HG03175 (cell line): Measurements from ENCODE around the gene MAOB.
"Not testable (repeated sequence)": the region's sequence is repeated elsewhere in the genome, so short reads cannot be mapped to it uniquely, and the experiment has no call there.

Source experiments
- ATAC-seq: cut with Tn5 transposase; IDR thresholded peaks from one replicate; pipeline ENCODE4 v1.9.1; 2021; ENCODE audit warnings: mild to moderate bottlenecking, moderate library complexity; ENCODE audit not compliant: unreplicated experiment

The MAOB gene

DNA sequence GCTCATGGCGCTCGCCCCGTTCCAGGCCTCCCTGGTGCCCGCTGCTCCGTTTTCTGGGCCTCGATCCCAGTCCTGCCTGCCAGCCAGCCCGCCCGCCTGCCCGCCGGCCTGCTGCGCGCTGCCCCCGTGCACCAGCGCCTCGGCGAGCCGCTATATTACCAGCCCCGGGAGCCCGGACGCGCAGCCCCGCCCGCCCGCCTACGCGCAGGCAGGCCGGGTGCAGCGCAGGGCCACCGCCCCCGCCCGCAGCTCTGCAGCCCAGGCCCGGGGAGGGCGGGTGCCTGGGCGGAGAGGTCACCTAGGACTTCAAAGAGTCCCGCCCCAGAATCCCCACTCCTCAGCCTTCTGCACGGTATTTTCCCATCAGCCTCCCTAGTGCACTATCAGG is at the start of gene MAOB:
Gene MAOB (minus strand): TSS at position 157 of the 388 bp plus-strand sequence. CDS start 151 bp downstream, at position 6.
- no peak for ATAC-seq

DNA sequence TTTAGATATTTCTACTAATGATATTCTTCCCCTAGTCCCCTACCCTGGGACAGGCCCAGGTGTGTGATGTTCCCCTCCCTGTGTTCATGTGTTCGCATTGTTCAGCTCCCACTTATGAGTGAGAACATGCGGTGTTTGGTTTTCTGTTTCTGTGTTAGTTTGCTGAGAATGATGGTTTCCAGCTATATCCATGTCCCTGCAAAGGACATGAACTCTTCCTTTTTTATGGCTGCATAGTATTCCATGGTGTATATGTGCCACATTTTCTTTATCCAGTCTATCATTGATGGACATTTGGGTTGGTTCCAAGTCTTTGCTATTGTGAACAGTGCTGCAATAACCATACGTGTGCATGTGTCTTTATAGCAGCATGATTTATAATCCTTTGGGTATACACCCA is 39.8 kb upstream of the MAOB start:
- ATAC-seq, result not testable (repeated sequence)

DNA sequence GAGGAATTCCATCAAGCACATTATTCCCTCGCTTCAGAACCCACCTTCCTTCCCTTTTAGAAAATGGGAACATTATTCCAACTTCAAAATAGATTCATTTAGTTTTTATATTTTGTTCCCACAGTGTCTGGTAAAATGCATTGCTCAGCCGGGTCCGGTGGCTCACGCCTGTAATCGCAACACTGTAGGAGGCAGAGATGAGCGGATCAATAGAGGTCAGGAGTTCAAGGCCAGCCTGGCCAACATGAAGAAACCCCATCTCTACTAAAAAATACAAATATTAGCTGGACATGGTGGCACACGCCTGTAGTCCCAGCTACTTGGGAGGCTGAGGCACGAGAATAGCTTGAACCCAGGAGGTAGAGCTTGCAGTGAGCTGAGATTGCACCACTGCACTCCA is 28.5 kb upstream of the MAOB start:
- ATAC-seq, result not testable (repeated sequence)

DNA sequence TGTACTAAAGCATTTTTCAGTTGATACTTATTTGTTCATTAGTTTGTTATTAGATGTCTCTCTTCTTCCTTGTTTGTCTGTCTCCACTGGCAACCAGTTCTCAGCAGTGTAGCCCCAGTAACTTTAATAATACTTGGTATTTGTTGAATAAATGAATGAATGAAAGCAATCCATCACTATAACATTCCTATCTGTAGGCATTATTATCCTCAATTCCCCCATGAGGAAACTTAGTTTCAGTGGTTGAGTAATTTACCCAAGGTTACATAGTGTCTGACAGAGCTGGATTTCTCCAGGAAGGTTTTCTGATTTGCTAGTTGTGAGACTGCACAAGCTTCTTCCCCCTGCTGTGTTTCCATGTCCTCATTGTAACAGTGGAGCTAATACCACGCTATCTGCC is 27.8 kb upstream of the MAOB start:
- no peak for ATAC-seq

DNA sequence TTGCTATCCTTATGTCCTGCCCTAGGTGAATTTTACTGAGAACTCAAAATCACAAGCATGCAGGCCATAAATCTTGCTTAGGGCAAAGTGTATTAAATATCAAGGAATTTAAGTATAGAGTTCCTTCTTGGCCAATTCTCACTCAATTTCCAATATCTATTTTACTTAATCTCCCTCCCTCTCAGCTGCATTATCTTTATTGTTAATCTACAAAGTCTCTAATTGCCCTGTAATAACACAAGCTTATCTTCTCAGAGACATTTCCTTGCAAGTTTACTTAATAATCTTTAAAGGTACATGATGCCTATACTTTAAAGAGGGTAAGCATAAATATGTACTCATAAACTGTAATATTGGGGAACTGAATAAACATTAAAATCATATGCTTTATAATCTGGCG is 26.9 kb upstream of the MAOB start:
- no peak for ATAC-seq

DNA sequence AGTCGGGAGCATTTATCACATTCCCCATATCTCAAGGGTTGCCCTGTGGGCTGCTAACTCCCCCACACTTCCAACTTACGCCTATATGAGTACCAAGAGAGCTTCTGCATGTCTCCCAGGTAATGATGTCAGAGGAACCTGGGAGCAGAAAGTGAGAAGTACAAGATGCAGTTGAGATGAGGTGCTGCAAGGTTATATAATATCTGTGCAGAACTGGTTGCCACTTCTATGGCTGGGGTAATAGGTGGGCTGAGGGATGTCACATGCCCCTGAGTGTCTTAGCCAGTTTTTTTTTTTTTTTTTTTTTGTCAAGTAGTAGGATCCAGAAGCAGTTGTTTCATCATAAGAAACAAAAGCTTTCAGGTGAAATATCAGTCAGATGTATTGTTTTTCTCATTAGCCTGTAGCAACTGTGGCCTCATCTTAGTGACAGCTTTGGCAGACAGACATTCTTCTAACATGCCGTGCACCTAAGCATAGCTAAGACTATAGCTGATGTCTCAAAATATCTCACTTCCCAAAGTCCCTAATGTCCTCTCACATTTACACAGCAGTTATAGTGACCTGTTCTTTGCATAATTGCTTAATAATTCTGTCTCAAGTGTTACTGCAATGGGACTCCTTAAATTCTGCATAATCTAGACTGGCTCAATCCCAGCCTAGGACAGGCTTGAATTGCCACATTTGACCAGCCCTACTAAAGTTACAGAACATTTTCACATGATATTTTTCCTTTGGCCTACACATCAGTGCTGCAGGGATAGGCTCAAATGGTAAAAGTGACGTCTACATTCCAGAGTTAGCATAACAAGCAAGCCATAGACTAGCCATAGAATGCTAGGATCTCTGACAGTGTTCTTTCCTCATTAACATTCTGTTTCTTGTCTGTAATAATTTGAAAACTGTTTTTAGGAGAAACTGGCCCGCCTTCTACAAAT is 17.9 kb upstream of the MAOB start:
- ATAC-seq, result no peak

DNA sequence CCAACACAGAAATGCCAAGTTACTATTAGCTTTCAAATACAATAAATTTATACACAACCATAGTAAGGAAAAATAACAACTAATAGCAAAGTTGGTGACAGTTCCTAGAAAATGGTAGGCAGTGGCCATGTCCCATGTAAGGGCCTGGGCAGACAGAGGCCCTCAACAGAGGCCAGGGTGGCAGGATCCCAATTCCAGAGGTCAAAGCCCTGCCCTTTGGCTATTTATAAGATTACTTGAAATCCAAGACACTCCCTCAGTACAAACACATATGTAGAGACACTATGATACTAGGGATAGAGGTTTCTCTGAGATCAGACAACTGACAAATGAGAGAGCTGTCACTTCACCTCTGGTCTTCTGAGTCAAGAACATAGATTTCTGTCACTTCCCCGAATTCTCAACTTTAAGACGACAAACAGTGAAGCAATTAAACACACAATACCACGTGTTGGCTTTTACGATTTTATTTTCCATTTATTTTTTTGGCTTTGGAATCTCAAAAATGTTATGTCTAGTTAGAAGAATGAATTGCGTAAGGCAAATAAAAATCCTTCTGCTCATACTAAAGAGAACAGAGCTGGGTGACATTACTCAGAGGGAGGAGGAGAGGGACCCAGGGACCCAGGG is 16.3 kb upstream of the MAOB start:
- no peak for ATAC-seq

DNA sequence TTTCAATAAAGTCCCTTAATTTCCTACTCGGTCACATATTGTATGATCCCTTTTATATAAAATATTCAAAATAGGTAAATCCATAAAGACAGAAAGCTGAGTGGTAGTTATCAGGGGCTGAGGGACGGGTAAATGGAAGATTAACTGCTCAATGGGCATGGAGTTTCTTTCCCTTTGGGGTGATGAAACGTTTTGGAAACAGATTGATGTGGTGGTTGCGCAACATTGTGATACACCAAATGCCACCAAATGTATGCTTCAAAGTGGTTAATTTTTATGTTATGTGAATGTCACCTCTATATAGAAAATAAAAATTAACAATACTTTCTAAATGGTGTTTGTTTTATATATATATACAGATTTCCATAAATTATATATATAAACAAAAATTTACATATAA is 15.0 kb upstream of the MAOB start:
- ATAC-seq, result no peak

DNA sequence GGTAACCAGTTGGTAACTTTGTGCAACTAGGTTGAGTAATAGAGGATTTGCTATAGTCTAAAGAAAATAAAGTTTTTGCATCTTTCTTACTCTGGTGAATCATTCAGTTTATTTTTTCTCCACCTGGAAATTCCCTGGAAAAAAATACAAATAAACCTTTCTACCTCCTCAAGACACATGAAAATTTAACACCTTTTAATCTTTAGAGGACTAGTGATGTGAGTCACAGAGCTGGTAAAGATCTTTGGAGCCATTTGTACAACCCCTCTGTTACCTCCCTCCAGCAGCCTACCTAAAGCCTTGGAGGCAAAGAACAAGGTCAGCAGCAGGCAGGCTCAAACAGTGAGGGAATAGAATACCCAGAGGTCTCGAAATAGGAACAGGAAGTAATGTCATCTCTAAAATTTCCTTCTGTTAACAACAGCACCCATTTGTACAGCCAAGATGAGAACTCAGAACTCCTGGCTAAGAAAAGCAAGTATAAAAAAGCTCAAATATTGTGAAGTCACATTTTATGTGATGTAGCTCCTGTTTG is 10.2 kb upstream of the MAOB start:
- ATAC-seq, result no peak

DNA sequence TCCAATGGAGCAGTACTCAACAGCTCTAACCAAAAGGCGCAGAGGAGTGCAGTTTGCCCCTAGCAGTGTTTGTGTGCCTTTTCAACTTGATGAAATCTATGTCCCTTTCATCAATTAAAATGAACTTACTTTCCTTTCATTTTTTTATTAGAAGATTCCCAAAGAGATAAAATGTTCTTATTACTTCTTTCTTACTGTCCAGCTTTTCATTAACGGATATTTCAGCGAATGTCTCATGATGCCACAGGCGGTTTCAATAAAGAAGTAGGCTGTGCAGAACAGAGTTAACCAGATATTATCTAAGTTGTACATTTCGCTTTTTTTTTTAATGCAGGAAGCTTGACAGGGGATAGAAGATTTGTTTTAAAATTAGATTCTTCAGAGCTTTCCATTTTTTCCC is 3.4 kb upstream of the MAOB start:
- ATAC-seq, result no peak

DNA sequence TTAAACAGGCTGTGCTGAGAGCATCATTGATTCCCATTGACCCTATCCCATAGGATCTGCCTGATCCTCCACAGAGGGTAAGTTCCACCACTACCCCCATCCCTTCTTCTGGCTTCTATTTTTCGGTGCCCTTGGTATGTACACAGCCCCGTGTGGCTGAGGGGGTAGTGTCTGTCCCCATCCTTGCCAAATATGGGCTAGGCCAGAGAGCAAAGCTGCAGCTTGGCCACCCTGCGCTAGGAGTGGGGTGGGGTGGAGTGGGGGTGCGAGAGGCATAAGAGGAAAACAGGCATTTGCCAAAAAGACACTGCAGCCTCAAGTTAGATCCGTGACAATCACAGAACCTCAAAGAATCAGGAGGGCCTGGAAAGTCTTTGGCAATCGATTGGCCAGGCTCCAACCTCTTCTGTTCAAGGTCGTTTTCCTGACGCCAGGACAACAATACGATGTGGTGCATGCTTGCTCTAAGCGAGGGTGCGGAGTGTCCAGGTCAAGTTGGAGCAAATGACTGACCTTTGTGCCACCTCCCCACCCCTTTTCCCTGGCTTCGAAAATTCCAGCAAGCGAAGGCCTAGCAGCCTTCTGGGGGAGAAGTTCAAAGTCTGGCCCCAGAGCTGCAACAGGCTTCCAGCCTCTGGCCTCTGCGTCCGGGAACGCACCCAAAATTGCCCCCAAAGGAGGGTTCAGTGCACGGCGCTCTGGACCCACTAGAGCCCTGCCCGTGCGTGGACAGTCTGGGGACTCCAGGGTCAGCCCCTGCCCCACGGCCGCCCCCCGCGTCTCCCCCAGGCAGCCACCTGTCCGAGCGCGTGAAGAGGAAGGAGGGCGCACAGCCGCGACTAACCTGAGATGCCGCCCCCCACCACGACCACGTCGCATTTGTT is 598 bp downstream of the MAOB start:
- ATAC-seq, result no peak

DNA sequence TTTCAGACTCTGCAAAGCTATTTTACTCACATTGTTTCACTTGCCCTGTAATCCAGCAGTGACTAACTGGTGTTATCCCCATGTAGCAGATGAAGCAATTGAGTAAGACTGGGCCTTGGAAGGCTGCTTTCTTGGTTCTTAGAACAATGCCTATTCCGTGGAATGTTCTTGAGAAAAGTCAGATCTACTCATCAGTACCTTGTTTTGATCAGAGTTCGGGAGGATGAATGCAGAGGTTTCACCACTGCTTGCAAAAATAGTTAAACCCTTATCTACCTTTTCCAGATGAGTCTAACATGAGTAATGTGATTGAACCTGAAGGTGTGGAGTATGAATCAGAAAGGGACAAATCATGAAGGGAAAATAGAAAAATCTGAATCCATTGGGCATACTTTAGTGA is 1.8 kb downstream of the MAOB start:
- no peak for ATAC-seq

DNA sequence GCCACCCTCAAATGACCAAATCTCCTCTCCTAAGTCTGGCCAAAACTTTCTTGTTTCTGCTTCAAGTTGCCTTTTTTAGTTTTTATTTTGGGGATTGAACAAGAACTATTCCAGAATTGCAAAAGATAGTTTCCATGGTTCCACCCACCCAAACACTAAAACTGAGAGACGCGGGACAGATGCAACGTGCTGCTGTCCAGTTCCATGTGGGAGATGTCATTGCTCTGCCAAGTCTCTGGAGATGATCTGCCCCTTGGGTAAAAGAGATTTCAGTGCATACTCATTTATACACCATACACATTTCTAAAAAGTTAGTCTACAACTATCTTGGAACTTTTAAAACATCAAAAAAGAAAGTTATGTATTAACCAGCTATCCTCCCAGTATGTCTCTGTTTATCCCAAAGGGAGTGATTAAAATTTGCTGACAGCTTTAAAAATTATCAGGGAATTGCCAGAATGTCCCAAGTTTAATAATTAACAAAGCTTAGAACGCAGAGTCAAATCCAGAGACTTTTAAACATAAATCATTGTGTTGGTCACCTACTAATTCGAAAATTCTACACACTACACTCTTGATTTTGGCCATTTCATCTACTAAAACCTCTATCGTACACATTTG is 3.2 kb downstream of the MAOB start:
- no peak for ATAC-seq

DNA sequence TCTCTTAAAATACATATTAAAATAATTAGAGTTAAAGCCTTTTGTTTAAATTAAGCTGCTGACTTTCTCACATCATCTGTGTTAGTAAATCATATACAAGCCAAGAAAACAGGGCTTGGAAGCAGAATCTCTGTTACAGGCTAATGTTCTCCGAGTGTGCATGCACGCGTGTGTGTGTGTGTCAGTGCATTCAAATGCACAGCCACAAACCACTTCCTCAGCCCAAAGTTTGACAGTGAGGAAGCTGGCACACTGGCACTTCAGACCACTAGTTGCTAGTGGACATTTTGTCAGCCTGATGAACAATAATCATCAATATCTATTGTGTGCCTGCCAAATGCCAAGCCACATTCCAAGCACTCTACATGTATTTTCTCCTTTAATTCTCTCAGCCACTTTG is 5.6 kb downstream of the MAOB start:
- ATAC-seq, result no peak

DNA sequence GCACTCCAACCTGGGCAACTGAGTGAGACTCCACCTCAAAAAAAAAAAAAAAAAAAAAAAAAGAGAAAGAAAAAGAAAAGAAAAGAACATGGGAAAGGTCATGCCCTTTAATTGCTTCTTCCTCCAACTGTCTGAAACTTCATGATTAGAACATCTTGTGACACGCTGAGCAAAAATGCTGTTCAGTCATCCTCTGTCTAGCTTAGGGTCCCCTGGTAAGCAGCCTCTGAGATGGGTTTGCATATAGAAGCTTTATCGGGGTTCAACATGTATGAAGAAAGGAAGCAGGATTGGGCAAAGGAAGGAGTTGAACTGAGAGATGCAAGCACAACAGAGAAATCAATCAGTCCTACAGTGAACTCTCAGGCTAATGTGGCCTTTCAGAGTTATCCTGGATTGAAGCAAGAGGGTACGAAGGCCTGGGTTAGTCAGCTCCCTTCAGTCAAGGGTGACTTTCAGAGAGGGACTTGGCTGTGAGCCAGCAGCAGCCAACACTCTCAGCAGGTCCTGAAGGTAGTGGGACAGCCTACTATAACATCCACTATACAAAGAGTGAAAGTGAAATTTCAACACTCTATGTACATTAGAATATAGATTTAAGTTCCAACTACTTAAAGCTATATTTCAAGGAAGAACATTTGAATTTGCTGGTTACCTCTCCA is 11.4 kb downstream of the MAOB start:
- ATAC-seq, result no peak

DNA sequence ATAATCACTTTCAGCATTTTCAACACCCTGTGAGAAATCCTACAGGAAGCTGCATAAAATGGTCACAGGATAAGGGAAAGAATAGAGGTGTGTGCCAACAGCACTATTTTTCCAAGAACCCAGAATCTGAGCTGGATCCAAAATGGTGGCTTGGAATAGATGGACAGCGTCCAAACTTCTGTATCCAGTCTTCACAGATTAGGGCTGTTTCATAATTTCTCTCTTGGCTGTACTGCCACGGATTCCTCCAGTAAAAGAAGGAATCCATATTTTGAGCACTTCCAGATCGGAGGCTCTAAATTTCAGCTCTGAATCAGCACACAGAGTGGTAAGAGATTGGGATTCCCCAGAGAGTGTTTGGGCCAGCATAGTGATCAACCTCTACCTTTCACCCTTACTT is 12.2 kb downstream of the MAOB start:
- ATAC-seq, result no peak

DNA sequence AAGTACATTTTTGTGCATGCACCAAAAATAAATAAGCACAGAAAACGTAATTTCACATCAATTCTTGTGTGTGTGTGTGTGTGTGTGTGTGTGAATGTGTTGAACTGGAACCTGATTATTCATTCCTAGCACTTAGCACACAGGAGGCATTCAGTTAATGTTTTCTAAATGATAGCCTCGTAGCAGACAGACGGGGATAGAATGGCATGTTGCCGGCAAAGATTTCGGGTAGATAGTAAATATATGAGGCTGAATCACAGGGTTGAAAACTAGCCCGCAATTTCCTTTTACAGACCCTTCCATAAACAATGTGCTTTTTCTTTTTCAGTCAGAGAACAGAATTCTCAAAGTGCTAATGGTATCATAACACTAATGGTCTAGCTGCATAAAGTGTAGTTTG is 13.5 kb downstream of the MAOB start:
- ATAC-seq, result no peak

DNA sequence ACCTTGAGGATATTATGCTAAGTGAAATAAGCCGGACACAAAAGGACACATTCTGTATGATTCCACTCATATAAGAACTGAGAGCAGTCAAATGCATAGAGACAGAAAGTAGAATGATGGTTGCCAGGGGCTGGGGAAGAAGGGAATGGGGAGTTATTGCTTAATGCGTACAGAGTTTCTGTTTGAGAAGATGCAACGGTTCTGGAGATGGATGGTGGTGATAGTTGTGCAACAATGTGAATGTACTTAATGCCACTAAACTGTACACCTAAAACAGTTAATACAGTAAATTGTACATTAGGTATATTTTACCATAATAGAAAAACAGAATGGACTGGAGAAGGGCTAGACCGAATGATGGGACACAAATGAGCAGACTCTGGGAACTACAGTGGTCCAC is 15.8 kb downstream of the MAOB start:
- ATAC-seq, result no peak

DNA sequence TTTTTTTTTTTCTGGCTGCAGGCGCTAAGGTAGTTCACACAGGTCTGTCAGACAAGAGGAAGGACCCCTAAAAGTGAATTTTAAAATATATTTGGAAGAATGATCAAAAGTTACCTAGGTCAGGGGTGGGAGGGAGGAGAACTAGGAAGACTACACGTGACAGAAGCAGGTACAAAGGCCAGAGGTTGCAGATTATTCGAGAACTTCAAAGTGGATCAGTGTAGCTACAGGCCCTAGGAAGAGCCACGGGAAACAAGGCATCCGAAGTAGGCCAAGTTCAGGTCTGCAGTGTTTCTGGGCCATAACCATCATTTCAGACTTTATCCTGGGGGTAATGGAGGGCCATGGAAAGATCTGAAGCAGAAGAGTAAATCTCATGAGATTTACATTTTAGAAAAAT is 16.5 kb downstream of the MAOB start:
- ATAC-seq, result no peak

DNA sequence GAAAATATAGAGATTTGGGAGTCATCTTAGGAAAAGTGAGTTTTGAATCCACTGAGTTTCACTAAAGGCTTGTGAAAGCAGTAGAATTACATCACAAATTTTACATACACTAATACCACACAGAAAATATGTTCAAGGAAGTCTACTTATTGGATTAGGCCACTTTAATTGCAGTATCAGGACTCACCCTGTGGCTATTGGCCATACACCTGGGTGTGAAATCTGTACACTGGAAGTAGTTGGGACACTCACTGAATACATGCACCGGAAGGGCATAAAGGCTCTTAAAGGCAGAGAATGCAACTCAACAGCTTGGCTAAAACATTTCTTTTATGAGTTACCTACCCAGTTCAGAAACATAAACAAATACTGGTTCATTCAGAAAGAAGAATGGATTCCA is 19.8 kb downstream of the MAOB start:
- no peak for ATAC-seq
